ENCODE results near the gene IDUA.

- TF ChIP-seq, protein P1, sequence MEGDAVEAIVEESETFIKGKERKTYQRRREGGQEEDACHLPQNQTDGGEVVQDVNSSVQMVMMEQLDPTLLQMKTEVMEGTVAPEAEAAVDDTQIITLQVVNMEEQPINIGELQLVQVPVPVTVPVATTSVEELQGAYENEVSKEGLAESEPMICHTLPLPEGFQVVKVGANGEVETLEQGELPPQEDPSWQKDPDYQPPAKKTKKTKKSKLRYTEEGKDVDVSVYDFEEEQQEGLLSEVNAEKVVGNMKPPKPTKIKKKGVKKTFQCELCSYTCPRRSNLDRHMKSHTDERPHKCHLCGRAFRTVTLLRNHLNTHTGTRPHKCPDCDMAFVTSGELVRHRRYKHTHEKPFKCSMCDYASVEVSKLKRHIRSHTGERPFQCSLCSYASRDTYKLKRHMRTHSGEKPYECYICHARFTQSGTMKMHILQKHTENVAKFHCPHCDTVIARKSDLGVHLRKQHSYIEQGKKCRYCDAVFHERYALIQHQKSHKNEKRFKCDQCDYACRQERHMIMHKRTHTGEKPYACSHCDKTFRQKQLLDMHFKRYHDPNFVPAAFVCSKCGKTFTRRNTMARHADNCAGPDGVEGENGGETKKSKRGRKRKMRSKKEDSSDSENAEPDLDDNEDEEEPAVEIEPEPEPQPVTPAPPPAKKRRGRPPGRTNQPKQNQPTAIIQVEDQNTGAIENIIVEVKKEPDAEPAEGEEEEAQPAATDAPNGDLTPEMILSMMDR (IDR thresholded peaks at IDR 0.05) = no peak
- TF ChIP-seq POLR2A (IDR thresholded peaks at IDR 0.05) = no peak
Measured at GRCh38 chr4:989722-990471, 3.1 kb downstream of the IDUA start.
